ENCODE data around the gene TMEM231.
A peak's percentile ranks its signal among the peaks of the same experiment; 100 is the strongest.
"Not testable (repeated sequence)": the region's sequence is repeated elsewhere in the genome, so short reads cannot be mapped to it uniquely, and the experiment has no call there.

TMEM231 gene

GRCh38 chr16:75532142-75532765, 23.8 kb downstream of the TMEM231 start:
- no peak for DNase-seq (ENCODE audit: low read depth in 3 of 3)

GRCh38 chr16:75529959-75530358, 26.1 kb downstream of the TMEM231 start:
- DNase-seq (ENCODE audit: low read depth in 3 of 3), result no peak

GRCh38 chr16:75529056-75529905, 26.8 kb downstream of the TMEM231 start:
- DNase-seq (ENCODE audit: low read depth in 3 of 3), result no peak

GRCh38 chr16:75527825-75528299, 28.2 kb downstream of the TMEM231 start:
- DNase-seq (ENCODE audit: low read depth in 3 of 3), result no peak

- no peak for DNase-seq (ENCODE audit: low read depth in 3 of 3)
Observed at GRCh38 chr16:75526032-75526790, 29.8 kb downstream of the TMEM231 start.

GRCh38 chr16:75519175-75519574, 36.9 kb downstream of the TMEM231 start:
- DNase-seq (ENCODE audit: low read depth in 3 of 3), result no peak

- peak in 1 of 3 experiments; percentile 31 for DNase-seq (ENCODE audit: low read depth in 3 of 3)
Observed at GRCh38 chr16:75516189-75516966, 39.7 kb downstream of the TMEM231 start.

- no peak for DNase-seq (ENCODE audit: low read depth in 3 of 3)
Observed at GRCh38 chr16:75514296-75514695, 41.8 kb downstream of the TMEM231 start.

GRCh38 chr16:75506574-75506973, 49.5 kb downstream of the TMEM231 start:
- DNase-seq (ENCODE audit: low read depth in 3 of 3), result no peak

- DNase-seq (ENCODE audit: low read depth in 3 of 3), result no peak
Observed at GRCh38 chr16:75506107-75506506, 49.9 kb downstream of the TMEM231 start.

GRCh38 chr16:75503801-75504200, 52.3 kb downstream of the TMEM231 start:
- no peak for DNase-seq (ENCODE audit: low read depth in 3 of 3)

- no peak for DNase-seq (ENCODE audit: low read depth in 3 of 3)
Observed at GRCh38 chr16:75502916-75503605, 53.0 kb downstream of the TMEM231 start.

- not testable (repeated sequence) for DNase-seq (ENCODE audit: low read depth in 3 of 3)
Observed at GRCh38 chr16:75501820-75502219, 54.2 kb downstream of the TMEM231 start.

- no peak for DNase-seq (ENCODE audit: low read depth in 3 of 3)
Observed at GRCh38 chr16:75501359-75501758, 54.7 kb downstream of the TMEM231 start.

- not testable (repeated sequence) for DNase-seq (ENCODE audit: low read depth in 3 of 3)
Observed at GRCh38 chr16:75498605-75499322, 57.3 kb downstream of the TMEM231 start.

GRCh38 chr16:75497558-75497957, 58.5 kb downstream of the TMEM231 start:
- DNase-seq (ENCODE audit: low read depth in 3 of 3), result no peak

GRCh38 chr16:75495076-75495674, 60.9 kb downstream of the TMEM231 start, which contains the start of gene CHST6:
Gene CHST6, minus strand, starts transcription at chr16:75495441. Its CDS starts 15,613 bp downstream, at chr16:75479828.
- DNase-seq (ENCODE audit: low read depth in 3 of 3), result peak in 1 of 3 experiments; percentile 24

- DNase-seq (ENCODE audit: low read depth in 3 of 3), result no peak
Observed at GRCh38 chr16:75494661-75495075, 61.4 kb downstream of the TMEM231 start.

GRCh38 chr16:75494184-75494583, 61.9 kb downstream of the TMEM231 start:
- no peak for DNase-seq (ENCODE audit: low read depth in 3 of 3)

GRCh38 chr16:75491876-75492275, 64.2 kb downstream of the TMEM231 start:
- DNase-seq (ENCODE audit: low read depth in 3 of 3), result no peak

Data from stimulated activated CD4-positive, alpha-beta T cell treated with anti-CD3 and anti-CD28 coated beads, TNF-alpha, amount 100 ng/mL, for 24 hours (primary cell).